IPS-11a (cell line): Measurements from ENCODE around the gene MMP15.
"Not testable (repeated sequence)": the region's sequence is repeated elsewhere in the genome, so short reads cannot be mapped to it uniquely, and the experiment has no call there.

Experiments
- H3K4me3 ChIP-seq: one replicate; pipeline ENCODE4 v1.5.1; 2013; ENCODE audit warnings: low read depth, low read length, control low read depth

The MMP15 gene

GRCh38 chr16:58085584-58086251 is 60.2 kb downstream of the MMP15 start:
- H3K4me3 ChIP-seq: no peak overlapping the region

GRCh38 chr16:58086381-58087208 is 61.0 kb downstream of the MMP15 start:
- H3K4me3 ChIP-seq: no peak overlapping the region

- H3K4me3 ChIP-seq: no peak overlapping the region
Measured at GRCh38 chr16:58087209-58087913, 61.8 kb downstream of the MMP15 start.

GRCh38 chr16:58088091-58088490 is 62.5 kb downstream of the MMP15 start:
- no peak overlapping the region for H3K4me3 ChIP-seq

DNA sequence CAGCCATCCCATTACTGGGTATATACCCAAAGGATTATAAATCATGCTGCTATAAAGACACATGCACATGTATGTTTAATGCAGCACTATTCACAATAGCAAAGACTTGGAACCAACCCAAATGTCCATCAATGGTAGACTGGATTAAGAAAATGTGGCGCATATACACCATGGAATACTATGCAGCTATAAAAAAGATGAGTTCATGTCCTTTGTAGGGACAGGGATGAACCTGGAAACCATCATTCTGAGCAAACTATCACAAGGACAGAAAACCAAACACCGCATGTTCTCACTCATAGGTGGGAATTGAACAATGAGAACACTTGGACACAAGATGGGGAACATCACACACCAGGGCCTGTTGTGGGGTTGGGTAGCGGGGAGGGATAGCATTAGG is 64.8 kb downstream of the MMP15 start:
- H3K4me3 ChIP-seq: not testable (repeated sequence)

- H3K4me3 ChIP-seq: no peak overlapping the region
Measured at GRCh38 chr16:58094026-58094425, 68.5 kb downstream of the MMP15 start.

DNA sequence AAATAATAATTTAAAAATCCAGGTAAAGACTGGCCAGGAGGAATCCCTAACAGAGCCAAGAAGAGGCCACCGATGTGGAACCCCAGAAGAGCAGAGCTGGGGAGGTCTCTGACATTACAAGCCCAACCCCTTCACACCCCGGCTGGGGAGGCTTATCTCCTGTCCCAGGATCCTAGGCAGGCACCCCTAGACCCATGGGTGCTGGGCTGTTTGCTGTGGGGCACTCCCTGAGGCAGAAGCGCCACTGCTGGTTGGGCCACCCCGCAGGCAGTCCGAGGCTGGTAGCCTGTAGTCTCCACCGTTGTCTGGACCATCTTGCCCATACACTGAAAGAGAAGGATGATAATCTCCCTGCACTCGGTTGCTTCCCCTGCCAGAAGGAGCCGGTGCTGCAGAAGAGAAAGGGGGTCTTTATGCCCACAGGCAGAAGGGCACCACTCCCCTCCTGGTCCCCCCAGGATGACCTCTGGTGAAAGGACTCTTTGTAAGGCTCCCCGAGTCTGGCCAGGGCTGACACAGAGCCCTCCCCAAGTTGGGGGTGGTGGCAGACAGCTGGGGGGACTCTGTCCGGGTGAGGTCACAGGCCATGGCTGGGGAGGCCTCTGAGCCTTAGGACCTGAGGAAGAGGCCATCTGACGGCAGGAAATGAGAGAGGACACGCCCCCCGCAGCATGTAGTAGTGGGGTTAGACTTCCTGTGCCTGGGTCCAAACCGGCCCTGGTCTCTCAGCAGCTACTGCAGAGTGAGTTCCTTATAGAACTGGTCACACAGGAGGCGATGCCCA is 69.4 kb downstream of the MMP15 start:
- no peak overlapping the region for H3K4me3 ChIP-seq

DNA sequence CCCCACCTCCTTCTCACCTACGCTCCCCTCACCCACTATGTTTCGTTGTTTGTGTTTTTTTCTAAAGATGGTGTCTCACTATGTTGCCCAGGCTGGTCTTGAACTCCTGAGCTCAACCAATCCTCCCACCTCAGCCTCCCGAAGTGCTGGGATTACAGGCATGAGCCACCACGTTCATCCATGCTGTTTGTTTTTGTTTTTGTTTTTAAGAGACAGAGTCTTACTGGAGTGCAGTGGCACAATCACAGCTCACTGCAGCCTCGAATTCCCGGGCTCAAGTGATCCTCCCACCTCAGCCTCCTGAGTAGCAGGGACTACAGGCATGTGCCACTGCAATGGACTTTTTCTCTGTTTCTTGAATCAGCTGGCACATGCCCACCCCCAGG is 70.0 kb downstream of the MMP15 start:
- H3K4me3 ChIP-seq: not testable (repeated sequence)

GRCh38 chr16:58096249-58096648 is 70.7 kb downstream of the MMP15 start:
- H3K4me3 ChIP-seq: no peak overlapping the region
